Breast epithelium (tissue), 4 donors: ENCODE results near the gene REM1. TPM values are rescaled to one million over a fixed set of nuclear protein-coding genes. Genes with fewer than 3 reads are reported as not detected.

Source experiments
- DNase-seq, 2 donors: peaks; one replicate each; pipeline ENCODE4 v3.0.0-alpha.2; 2019; ENCODE audit warnings: low spot score in 2 of 2
- H3K27ac ChIP-seq, 2 donors: fragments of 200-600 bp; sonication (generic) in 1 of 2; one replicate each; pipeline ENCODE4 v1.5.1; 2016 to 2019; ENCODE audit warnings: mild to moderate bottlenecking in 1 of 2
- H3K27me3 ChIP-seq, 2 donors: fragments of 200-600 bp; sonication (generic) in 1 of 2; one replicate each; pipeline versions ENCODE4 v1.5.1 to v1.6.0; 2017 to 2019; ENCODE audit warnings: control low read depth in 1 of 2, mild to moderate bottlenecking in 1 of 2
- H3K36me3 ChIP-seq: fragments of 200-600 bp; one replicate; pipeline ENCODE4 v1.5.1; 2019
- H3K4me1 ChIP-seq, 2 donors: fragments of 200-600 bp; sonication (generic); one replicate each; pipeline ENCODE4 v1.5.1; 2016 to 2019; ENCODE audit warnings: control low read depth in 1 of 2
- H3K4me3 ChIP-seq, 3 donors: fragments of 200-600 bp; sonication (generic); 1 replicate in 2 of 3; 2 replicates in 1 of 3; pipeline ENCODE4 v1.5.1; 2016 to 2019; ENCODE audit warnings: mild to moderate bottlenecking in 3 of 3, moderate library complexity in 2 of 3
- H3K9me3 ChIP-seq, 2 donors: fragments of 200-600 bp; sonication (generic) in 1 of 2; one replicate each; pipeline ENCODE4 v1.5.1; 2016 to 2019; ENCODE audit warnings: control low read depth in 1 of 2
- POLR2A ChIP-seq: fragments of 450-650 bp; IDR thresholded peaks from one replicate; pipeline ENCODE4 v1.6.1; 2016; ENCODE audit warnings: antibody characterized with exemption, mild to moderate bottlenecking, moderate library complexity
- POLR2AphosphoS5 ChIP-seq, 3 donors: sonication (generic); formaldehyde crosslinking; IDR thresholded peaks; one replicate each; pipeline ENCODE4 v1.6.1; 2017; ENCODE audit warnings: antibody characterized with exemption in 3 of 3
- intact Hi-C: fragments of 100-400 bp; cut with DNase I; formaldehyde crosslinking; loops from one replicate; pipeline ENCODE4 v1.15.1; 2023; ENCODE audit warnings: low total_unique reads
- total RNA-seq, 3 donors: library from RNA; depleted of rRNA; stranded (reverse); fragments of >200 nt; gene quantifications; one replicate each; pipeline ENCODE4 v1.1.0, GENCODE V29; 2016
- TF ChIP-seq, protein P1 (sequence below), 3 donors: fragments of 450-650 bp; IDR thresholded peaks; one replicate each; pipeline ENCODE4 v1.5.1; 2016 to 2017; ENCODE audit warnings: antibody characterized with exemption in 3 of 3, mild to moderate bottlenecking in 3 of 3, moderate library complexity in 3 of 3

Gene REM1
- total RNA-seq, 3 donors from 2014 or later = 3.2 to 3.9 (median 3.4) TPM

GRCh38 chr20:31472395-31473330 is 2.4 kb upstream of the REM1 start:
- Histone ChIP-seq H3K4me3 (no peak overlapping the region), H3K27me3 (peaks cover 0 to 16% of the 10 kb centered on the region in 2 donors), H3K4me1 (no peaks in the 10 kb centered on the region), H3K27ac (peak overlapping the region in 1 of 2 donors; percentile 19), H3K9me3 (no peaks in the 10 kb centered on the region), H3K36me3 (no peaks in the 10 kb centered on the region)
- DNase-seq = no peak
- TF ChIP-seq POLR2AphosphoS5 (IDR thresholded peaks at IDR 0.05) (no peak), POLR2A (no peak)
- TF ChIP-seq, protein P1, sequence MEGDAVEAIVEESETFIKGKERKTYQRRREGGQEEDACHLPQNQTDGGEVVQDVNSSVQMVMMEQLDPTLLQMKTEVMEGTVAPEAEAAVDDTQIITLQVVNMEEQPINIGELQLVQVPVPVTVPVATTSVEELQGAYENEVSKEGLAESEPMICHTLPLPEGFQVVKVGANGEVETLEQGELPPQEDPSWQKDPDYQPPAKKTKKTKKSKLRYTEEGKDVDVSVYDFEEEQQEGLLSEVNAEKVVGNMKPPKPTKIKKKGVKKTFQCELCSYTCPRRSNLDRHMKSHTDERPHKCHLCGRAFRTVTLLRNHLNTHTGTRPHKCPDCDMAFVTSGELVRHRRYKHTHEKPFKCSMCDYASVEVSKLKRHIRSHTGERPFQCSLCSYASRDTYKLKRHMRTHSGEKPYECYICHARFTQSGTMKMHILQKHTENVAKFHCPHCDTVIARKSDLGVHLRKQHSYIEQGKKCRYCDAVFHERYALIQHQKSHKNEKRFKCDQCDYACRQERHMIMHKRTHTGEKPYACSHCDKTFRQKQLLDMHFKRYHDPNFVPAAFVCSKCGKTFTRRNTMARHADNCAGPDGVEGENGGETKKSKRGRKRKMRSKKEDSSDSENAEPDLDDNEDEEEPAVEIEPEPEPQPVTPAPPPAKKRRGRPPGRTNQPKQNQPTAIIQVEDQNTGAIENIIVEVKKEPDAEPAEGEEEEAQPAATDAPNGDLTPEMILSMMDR (IDR thresholded peaks at IDR 0.05) = no peak
- intact Hi-C loops = no loop called here

GRCh38 chr20:31473331-31474096 is 1.6 kb upstream of the REM1 start:
- TF ChIP-seq POLR2A (no peak), POLR2AphosphoS5 (IDR thresholded peaks at IDR 0.05) (no peak)
- TF ChIP-seq, protein P1 (IDR thresholded peaks at IDR 0.05) = no peak
- Histone ChIP-seq H3K27ac (peak overlapping the region in 1 of 2 donors; percentile 19), H3K4me3 (no peak overlapping the region), H3K4me1 (no peaks in the 10 kb centered on the region), H3K36me3 (no peaks in the 10 kb centered on the region), H3K9me3 (no peaks in the 10 kb centered on the region), H3K27me3 (peaks cover 0 to 16% of the 10 kb centered on the region in 2 donors)
- intact Hi-C loops = no loop called here
- DNase-seq = no peak

GRCh38 chr20:31474097-31474436 is 1.0 kb upstream of the REM1 start:
- Histone ChIP-seq H3K9me3 (no peaks in the 10 kb centered on the region), H3K4me1 (no peaks in the 10 kb centered on the region), H3K36me3 (no peaks in the 10 kb centered on the region), H3K27ac (no peak overlapping the region), H3K4me3 (no peak overlapping the region), H3K27me3 (peaks cover 0 to 16% of the 10 kb centered on the region in 2 donors)
- DNase-seq = no peak
- intact Hi-C loops = no loop called here
- TF ChIP-seq POLR2A (no peak), POLR2AphosphoS5 (IDR thresholded peaks at IDR 0.05) (no peak)
- TF ChIP-seq, protein P1 (IDR thresholded peaks at IDR 0.05) = no peak

DNA sequence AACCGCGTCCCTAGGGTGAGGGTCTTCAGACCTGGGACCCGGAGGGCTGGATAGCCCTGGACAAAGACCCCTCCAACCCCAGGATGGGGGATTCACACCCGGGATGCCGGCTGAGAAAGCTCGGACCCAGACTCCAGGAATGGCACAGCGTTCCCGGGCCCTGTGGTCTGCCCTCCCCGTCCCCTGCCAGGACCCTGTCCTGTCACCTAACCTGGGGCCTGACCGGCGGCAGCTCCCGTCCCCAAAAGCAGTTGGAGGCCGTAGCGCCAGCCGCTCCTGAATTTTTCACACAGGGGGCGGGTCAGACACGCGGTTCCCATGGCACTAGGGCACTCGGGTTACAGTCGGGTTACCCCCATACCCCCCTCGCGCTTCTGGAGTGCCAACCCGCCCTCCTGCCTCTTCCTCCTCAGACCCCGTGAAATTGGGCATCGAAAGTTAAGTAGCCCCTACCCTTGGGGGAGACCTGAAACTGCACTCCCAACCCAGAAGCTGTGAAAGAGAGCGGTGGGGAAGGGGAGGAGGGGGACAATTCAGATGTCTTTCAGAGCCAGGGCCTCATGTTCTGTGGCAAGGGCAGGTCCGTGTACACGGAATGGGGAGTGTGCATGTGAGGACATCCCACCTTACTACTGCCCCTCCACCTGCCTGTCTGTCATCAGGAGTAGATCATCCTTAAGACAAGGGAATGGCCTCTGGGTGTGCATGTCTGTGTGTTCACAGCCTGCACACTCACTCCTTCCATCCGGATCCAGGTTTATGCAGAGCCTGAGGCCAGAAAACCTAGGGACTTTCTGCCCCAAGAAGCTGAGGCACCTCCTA is 595 bp downstream of the REM1 start:
- no peaks in the 10 kb centered on the region for H3K36me3 ChIP-seq
- H3K9me3 ChIP-seq = no peaks in the 10 kb centered on the region
- no peaks in the 10 kb centered on the region for H3K4me1 ChIP-seq
- H3K27me3 ChIP-seq = peaks cover 0 to 16% of the 10 kb centered on the region in 2 donors
- DNase-seq = no peak
- H3K27ac ChIP-seq = peak overlapping the region; percentile 48 to 77
- TF ChIP-seq, protein P1 (IDR thresholded peaks at IDR 0.05) = no peak
- TF ChIP-seq POLR2AphosphoS5 (IDR thresholded peaks at IDR 0.05) (no peak), POLR2A (no peak)
- peak overlapping the region; percentile 51 to 72 (median 52) for H3K4me3 ChIP-seq
- intact Hi-C loops = no loop called here
